ENCODE measurements around the gene TMEM41B. TPM values are rescaled to one million over a fixed set of nuclear protein-coding genes. Genes with fewer than 3 reads are reported as not detected.
"Not testable (repeated sequence)": the region's sequence is repeated elsewhere in the genome, so short reads cannot be mapped to it uniquely, and the experiment has no call there.

Gene TMEM41B
- total RNA-seq, 3 donors from 2014 or later: 17.6 to 21.6 (median 18.0) TPM

DNA sequence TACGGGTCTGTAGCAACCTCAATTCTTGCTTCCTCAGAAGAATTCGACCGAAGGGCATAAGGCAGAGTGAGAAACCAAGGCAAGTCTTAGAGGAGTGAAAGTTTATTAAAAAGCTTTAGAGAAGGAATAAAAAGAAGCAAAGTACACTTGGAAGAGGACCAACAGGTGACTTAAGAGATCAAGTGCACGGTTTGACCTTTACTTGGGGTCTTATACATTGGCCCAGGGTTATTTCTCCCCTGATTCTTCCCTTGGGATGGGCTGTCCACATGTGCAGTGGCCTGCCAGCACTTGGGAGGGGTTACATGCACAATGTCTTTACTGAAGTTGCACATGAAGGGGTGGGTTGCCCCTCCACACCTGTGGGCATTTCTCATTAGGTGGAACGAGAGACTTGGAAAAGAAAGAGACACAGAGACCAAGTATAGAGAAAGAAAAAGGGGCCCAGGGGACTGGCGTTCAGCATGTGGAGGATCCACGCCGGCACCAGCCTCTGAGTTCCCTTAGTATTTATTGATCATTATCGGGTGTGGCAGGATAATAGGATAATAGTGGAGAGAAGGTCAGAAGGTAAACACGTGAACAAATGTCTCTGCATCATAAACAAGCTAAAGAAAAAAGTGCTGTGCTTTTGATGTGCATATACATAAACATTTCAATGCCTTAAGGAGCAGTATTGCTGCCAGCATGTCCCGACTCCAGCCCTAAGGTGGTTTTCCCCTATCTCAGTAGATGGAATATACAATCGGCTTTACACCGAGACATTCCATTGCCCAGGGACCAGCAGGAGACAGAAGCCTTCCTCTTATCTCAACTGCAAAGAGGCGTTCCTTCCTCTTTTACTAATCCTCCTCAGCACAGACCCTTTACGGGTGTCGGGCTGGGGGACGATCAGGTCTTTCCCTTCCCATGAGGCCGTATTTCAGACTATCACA, 4.3 kb upstream of the TMEM41B start:
- H3K36me3 Mint-ChIP-seq (ENCODE audit: insufficient read depth); H3K4me3 Mint-ChIP-seq; DNase-seq; ATAC-seq; H3K4me1 Mint-ChIP-seq (ENCODE audit: low read depth); H3K9me3 Mint-ChIP-seq; H3K27me3 Mint-ChIP-seq (ENCODE audit: low read depth): not testable (repeated sequence)

GRCh38 chr11:9316334-9316733, 1.9 kb upstream of the TMEM41B start:
- H3K27me3 Mint-ChIP-seq (ENCODE audit: low read depth): peaks cover 9% of the 10 kb centered on the region
- no peaks in the 10 kb centered on the region for H3K9me3 Mint-ChIP-seq
- no peak for ATAC-seq

GRCh38 chr11:9315078-9315688, 790 bp upstream of the TMEM41B start:
- DNase-seq: peak; percentile 4

More at GRCh38 chr11:9316334-9316733, 1.9 kb upstream of the TMEM41B start:
- Mint-ChIP-seq H3K4me3 (no peak overlapping the region), H3K4me1 (ENCODE audit: low read depth) (peaks cover 25% of the 10 kb centered on the region), H3K36me3 (ENCODE audit: insufficient read depth) (no peaks in the 10 kb centered on the region)
- DNase-seq: no peak

DNA sequence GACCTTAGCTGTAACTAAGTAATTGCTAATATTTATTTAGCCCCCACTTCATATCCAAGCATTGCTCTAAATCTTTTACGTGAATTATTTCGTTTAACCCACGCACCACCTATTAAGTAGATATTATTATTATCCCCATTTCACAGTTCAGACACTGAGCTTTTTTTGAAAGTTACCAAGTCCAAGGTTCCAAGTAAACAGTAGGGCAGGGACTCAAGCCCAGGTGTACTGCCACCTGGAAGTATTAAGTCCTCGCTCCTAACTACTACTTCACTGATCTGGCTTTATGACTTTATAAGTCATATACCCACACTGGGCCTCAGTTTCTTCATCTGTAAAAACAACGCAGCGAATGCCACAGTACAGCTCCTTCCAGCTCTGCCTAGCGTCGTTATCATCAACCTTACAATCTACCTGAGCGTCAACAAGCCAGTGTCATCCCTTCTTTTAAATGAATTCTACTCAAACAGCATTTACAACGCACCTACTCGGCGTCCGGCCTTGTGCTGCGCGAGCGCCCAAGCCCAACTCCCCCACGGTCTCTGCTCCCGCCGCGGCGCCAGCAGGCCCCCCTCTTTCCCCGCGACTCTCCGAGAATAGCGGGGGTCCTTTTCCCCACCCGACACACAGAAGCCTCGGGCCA, 624 bp downstream of the TMEM41B start:
- H3K4me1 Mint-ChIP-seq (ENCODE audit: low read depth): peaks cover 34% of the 10 kb centered on the region
- peaks cover 7% of the 10 kb centered on the region for H3K27me3 Mint-ChIP-seq (ENCODE audit: low read depth)
- DNase-seq (no peak), ATAC-seq (peak; percentile 9 to 11)
- peaks cover 4% of the 10 kb centered on the region for H3K36me3 Mint-ChIP-seq (ENCODE audit: insufficient read depth)
- no peaks in the 10 kb centered on the region for H3K9me3 Mint-ChIP-seq
- peak overlapping the region; percentile 96 for H3K4me3 Mint-ChIP-seq

More at GRCh38 chr11:9315078-9315688, 790 bp upstream of the TMEM41B start:
- peak overlapping the region; percentile 96 for H3K4me3 Mint-ChIP-seq
- H3K9me3 Mint-ChIP-seq: no peaks in the 10 kb centered on the region
- no peak for ATAC-seq
- H3K36me3 Mint-ChIP-seq (ENCODE audit: insufficient read depth): peaks cover 4% of the 10 kb centered on the region
- H3K27me3 Mint-ChIP-seq (ENCODE audit: low read depth): peaks cover 9% of the 10 kb centered on the region
- H3K4me1 Mint-ChIP-seq (ENCODE audit: low read depth): peaks cover 34% of the 10 kb centered on the region

DNA sequence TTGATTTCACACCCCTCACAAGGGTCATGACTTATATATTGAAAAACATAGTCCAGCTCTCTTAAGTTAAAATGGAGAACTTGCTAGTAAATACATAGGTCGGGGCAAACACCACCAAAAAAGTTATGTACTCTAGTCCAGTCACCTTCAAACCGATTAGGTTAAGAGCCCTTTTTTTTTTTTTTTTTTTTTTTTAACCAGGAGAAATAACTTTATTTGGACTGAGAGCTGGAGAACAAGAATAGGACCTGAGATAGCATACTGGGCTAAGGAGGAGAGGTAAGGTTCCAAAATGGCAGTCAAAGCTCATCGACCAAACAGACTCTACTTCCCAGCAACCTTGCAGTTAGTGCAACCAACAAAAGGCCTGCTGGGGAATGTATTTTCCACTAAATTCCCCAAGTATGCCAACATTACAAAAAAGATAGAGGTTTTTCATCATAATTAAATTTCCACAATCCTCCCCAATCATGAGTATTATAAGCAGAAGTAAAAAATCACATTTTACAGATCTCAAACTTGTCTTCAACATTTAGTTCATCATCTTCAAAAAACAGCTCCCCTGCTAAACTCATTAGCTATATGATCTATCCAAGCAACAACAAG, 3.8 kb downstream of the TMEM41B start:
- H3K27me3 Mint-ChIP-seq (ENCODE audit: low read depth): no peaks in the 10 kb centered on the region
- no peak for DNase-seq
- H3K4me1 Mint-ChIP-seq (ENCODE audit: low read depth): peaks cover 43% of the 10 kb centered on the region

GRCh38 chr11:9304178-9304577, 10.2 kb downstream of the TMEM41B start:
- H3K9me3 Mint-ChIP-seq: no peaks in the 10 kb centered on the region
- DNase-seq: no peak
- H3K36me3 Mint-ChIP-seq (ENCODE audit: insufficient read depth): peaks cover 7% of the 10 kb centered on the region
- no peak for ATAC-seq
- peaks cover 11% of the 10 kb centered on the region for H3K4me1 Mint-ChIP-seq (ENCODE audit: low read depth)
- H3K27me3 Mint-ChIP-seq (ENCODE audit: low read depth): no peaks in the 10 kb centered on the region
- no peak overlapping the region for H3K4me3 Mint-ChIP-seq

More for the DNA sequence above, 3.8 kb downstream of the TMEM41B start:
- no peak for ATAC-seq
- Mint-ChIP-seq H3K36me3 (ENCODE audit: insufficient read depth) (peaks cover 11% of the 10 kb centered on the region), H3K9me3 (no peaks in the 10 kb centered on the region), H3K4me3 (no peak overlapping the region)

DNA sequence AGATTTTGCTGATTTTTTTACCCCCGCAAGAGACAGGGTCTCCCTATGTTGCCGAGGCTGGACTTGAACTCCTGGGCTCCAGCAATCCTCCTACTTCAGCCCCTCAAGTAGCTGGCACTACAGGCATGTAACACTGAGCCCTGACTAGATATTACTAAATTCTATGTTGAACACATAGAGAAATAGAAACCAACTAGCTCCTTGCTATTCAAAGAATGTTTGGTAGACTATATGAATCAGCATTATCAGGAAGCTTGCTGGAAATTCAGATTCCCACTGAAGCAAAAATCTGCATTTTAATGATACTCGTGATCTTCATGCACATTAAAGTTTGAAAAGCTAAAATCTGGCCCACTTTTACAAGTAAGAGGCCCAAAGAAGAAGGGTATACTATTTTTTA, 11.9 kb downstream of the TMEM41B start:
- H3K36me3 Mint-ChIP-seq (ENCODE audit: insufficient read depth): peaks cover 3% of the 10 kb centered on the region
- H3K9me3 Mint-ChIP-seq: no peaks in the 10 kb centered on the region
- H3K27me3 Mint-ChIP-seq (ENCODE audit: low read depth): no peaks in the 10 kb centered on the region
- H3K4me1 Mint-ChIP-seq (ENCODE audit: low read depth): peaks cover 6% of the 10 kb centered on the region
- DNase-seq (no peak), ATAC-seq (no peak)
- no peak overlapping the region for H3K4me3 Mint-ChIP-seq

GRCh38 chr11:9301720-9302119, 12.7 kb downstream of the TMEM41B start:
- H3K4me3 Mint-ChIP-seq: no peak overlapping the region
- peaks cover 2% of the 10 kb centered on the region for H3K4me1 Mint-ChIP-seq (ENCODE audit: low read depth)
- no peak for ATAC-seq
- no peaks in the 10 kb centered on the region for H3K9me3 Mint-ChIP-seq
- H3K36me3 Mint-ChIP-seq (ENCODE audit: insufficient read depth): peaks cover under 1% of the 10 kb centered on the region
- H3K27me3 Mint-ChIP-seq (ENCODE audit: low read depth): no peaks in the 10 kb centered on the region
- DNase-seq: no peak

DNA sequence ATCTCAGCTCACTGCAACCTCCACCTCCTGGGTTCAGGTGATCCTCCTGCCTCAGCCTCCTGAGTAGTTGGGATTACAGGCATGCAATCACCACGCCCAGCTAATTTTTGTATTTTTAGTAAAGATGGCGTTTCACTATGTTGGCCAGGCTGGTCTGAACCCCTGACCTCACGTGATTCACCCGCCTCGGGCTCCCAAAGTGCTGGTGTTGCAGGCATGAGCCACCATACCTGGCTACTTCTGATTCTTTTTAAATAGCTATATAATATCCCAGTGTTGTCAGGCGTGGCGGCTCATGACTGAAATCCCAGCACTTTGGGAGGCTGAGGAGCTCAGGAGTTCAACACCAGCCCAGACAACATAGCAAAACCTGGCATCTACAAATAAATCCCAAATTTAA, 20.7 kb downstream of the TMEM41B start:
- Mint-ChIP-seq H3K9me3 (no peaks in the 10 kb centered on the region), H3K4me1 (ENCODE audit: low read depth) (no peaks in the 10 kb centered on the region), H3K4me3 (no peak overlapping the region), H3K36me3 (ENCODE audit: insufficient read depth) (no peaks in the 10 kb centered on the region), H3K27me3 (ENCODE audit: low read depth) (no peaks in the 10 kb centered on the region)
- DNase-seq (no peak), ATAC-seq (no peak)

DNA sequence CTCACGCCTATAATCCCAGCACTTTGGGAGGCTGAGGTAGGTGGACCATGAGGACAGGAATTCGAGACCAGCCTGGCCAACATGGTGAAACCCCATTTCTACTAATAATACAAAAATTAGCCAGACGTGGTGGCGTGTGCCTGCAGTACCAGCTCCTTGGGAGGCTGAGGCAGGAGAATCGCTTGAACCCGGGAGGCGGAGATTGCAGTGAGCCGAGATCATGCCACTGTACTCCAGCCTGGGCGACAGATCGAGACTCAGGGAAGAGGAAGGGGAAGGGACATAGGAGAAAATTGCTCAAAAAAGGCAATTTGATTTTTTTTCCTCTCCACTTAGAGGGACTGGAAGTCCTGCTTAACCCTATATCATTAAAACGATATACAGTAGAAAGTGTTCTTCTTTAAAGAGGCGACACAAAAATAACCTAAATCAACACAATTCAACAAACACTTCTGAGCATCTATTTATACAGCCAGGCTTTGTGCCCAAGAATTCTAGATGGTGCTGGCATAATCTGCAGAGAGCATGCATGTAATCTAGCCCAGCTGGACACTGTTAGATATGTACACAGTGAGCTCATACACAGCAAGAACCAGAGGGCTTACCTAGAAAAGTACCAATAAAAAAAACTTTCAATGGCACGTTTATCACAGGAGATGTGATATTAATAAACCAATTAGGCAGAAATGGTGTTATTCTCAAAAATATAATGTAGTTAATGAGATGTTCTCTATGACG, 28.4 kb downstream of the TMEM41B start:
- no peak overlapping the region for H3K4me3 Mint-ChIP-seq
- ATAC-seq: no peak
- no peak for DNase-seq
- H3K9me3 Mint-ChIP-seq: no peaks in the 10 kb centered on the region
- peaks cover 2% of the 10 kb centered on the region for H3K36me3 Mint-ChIP-seq (ENCODE audit: insufficient read depth)
- H3K4me1 Mint-ChIP-seq (ENCODE audit: low read depth): peaks cover 4% of the 10 kb centered on the region
- H3K27me3 Mint-ChIP-seq (ENCODE audit: low read depth): no peaks in the 10 kb centered on the region

GRCh38 chr11:9280655-9281301, 33.6 kb downstream of the TMEM41B start:
- Mint-ChIP-seq H3K4me1 (ENCODE audit: low read depth) (peaks cover 15% of the 10 kb centered on the region), H3K9me3 (no peaks in the 10 kb centered on the region), H3K27me3 (ENCODE audit: low read depth) (no peaks in the 10 kb centered on the region), H3K4me3 (peak overlapping the region; percentile 38), H3K36me3 (ENCODE audit: insufficient read depth) (peaks cover 2% of the 10 kb centered on the region)
- peak; percentile 95 to 96 for ATAC-seq
- DNase-seq: peak; percentile 39

DNA sequence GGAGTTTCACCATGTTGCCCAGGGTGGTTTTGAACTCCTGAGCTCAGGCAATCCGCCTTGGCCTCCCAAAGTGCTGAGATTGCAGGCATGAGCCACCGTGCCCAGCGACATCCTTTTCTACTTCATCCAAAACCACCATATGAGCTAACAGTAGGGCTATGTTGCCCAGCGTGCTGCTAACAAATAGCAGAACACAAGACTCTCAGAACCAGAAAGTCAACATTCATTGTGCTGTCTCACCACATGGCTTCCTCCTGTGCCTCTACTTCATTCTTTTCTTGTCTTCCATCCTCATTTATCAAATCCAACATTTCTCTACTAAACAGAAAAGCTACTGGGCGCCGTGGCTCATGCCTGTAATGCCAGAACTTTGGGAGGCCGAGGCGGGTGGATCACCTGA, 37.2 kb downstream of the TMEM41B start:
- H3K4me1 Mint-ChIP-seq (ENCODE audit: low read depth): peaks cover 19% of the 10 kb centered on the region

GRCh38 chr11:9276571-9276970, 37.8 kb downstream of the TMEM41B start:
- Mint-ChIP-seq H3K4me3 (no peak overlapping the region), H3K9me3 (no peaks in the 10 kb centered on the region), H3K27me3 (ENCODE audit: low read depth) (no peaks in the 10 kb centered on the region), H3K4me1 (ENCODE audit: low read depth) (peaks cover 19% of the 10 kb centered on the region), H3K36me3 (ENCODE audit: insufficient read depth) (no peaks in the 10 kb centered on the region)
- ATAC-seq (no peak), DNase-seq (no peak)

More for the DNA sequence above, 37.2 kb downstream of the TMEM41B start:
- ATAC-seq (no peak), DNase-seq (no peak)
- no peaks in the 10 kb centered on the region for H3K27me3 Mint-ChIP-seq (ENCODE audit: low read depth)
- no peaks in the 10 kb centered on the region for H3K9me3 Mint-ChIP-seq
- H3K4me3 Mint-ChIP-seq: no peak overlapping the region
- no peaks in the 10 kb centered on the region for H3K36me3 Mint-ChIP-seq (ENCODE audit: insufficient read depth)

Data from activated T-cell treated with anti-CD3 and anti-CD28 coated beads, Interleukin-2, amount 50 U/mL, for 4 hours (primary cell).